Activated CD4-positive, alpha-beta T cell treated with anti-CD3 and anti-CD28 coated beads, Interleukin-2, Interleukin-6, amounts not matched to agents 100 ng/mL and 50 ng/mL, durations not matched to agents 16 hours and 8 hours (primary cell): Measurements from ENCODE around the gene MMP25.

Experiments
- DNase-seq: peaks from one replicate; pipeline ENCODE4 v3.0.0-alpha.2; 2020

The MMP25 gene

GRCh38 chr16:3045758-3046640 is at the start of gene MMP25:
TSS of gene MMP25 (plus strand) at chr16:3046561. CDS start at chr16:3046918, 357 bp downstream.
- peak; percentile 41 for DNase-seq

GRCh38 chr16:2999929-3000328 is 46.4 kb upstream of the MMP25 start:
- no peak for DNase-seq

- no peak for DNase-seq
Observed at GRCh38 chr16:3000540-3000939, 45.8 kb upstream of the MMP25 start.

GRCh38 chr16:3001316-3001715 is 45.0 kb upstream of the MMP25 start:
- DNase-seq = no peak

- DNase-seq = peak; percentile 99
Observed at GRCh38 chr16:3003582-3004270, 42.6 kb upstream of the MMP25 start.

- no peak for DNase-seq
Observed at GRCh38 chr16:3004319-3004718, 42.0 kb upstream of the MMP25 start.

- DNase-seq = no peak
Observed at GRCh38 chr16:3004781-3005284, 41.5 kb upstream of the MMP25 start.

GRCh38 chr16:3007059-3007956 is 39.1 kb upstream of the MMP25 start:
- DNase-seq = no peak

- peak; percentile 4 for DNase-seq
Observed at GRCh38 chr16:3007957-3008689, 38.2 kb upstream of the MMP25 start.

- DNase-seq = no peak
Observed at GRCh38 chr16:3008690-3009037, 37.7 kb upstream of the MMP25 start.

GRCh38 chr16:3009568-3010390 is 36.6 kb upstream of the MMP25 start:
- no peak for DNase-seq

- no peak for DNase-seq
Observed at GRCh38 chr16:3010510-3010909, 35.9 kb upstream of the MMP25 start.

- no peak for DNase-seq
Observed at GRCh38 chr16:3012246-3012645, 34.1 kb upstream of the MMP25 start.

- no peak for DNase-seq
Observed at GRCh38 chr16:3012828-3013420, 33.4 kb upstream of the MMP25 start, which contains the start of gene CLDN9. TSS of gene CLDN9 (plus strand) at chr16:3012923. CDS start at chr16:3013363, 440 bp downstream.

- no peak for DNase-seq
Observed at GRCh38 chr16:3013491-3013951, 32.8 kb upstream of the MMP25 start.

- DNase-seq = no peak
Observed at GRCh38 chr16:3013998-3014690, 32.2 kb upstream of the MMP25 start.

- DNase-seq = no peak
Observed at GRCh38 chr16:3014971-3015370, 31.4 kb upstream of the MMP25 start.

- DNase-seq = no peak
Observed at GRCh38 chr16:3015865-3016521, 30.4 kb upstream of the MMP25 start.

- DNase-seq = no peak
Observed at GRCh38 chr16:3017344-3017743, 29.0 kb upstream of the MMP25 start.
